ENCODE measurements around the gene EGLN1. TPM values are rescaled to one million over a fixed set of nuclear protein-coding genes. Genes with fewer than 3 reads are reported as not detected.

Gene EGLN1
- total and polyA plus RNA-seq, 2 experiments from 2014 or later = 1.9 to 6.0 TPM

- no peak for TF ChIP-seq CTCF (conservative IDR thresholded peaks at IDR 0.05; ENCODE audit: low read depth in 2 of 2)
- no peak for TF ChIP-seq ZNF331 (CRISPR knock-in tag; IDR thresholded peaks at IDR 0.05; ENCODE audit: low read depth)
- TF ChIP-seq JUNB (IDR thresholded peaks at IDR 0.05; ENCODE audit: unreplicated experiment) = no peak
- peak; percentile 43 for TF ChIP-seq EZH2 (IDR thresholded peaks at IDR 0.05; ENCODE audit: low read depth, unreplicated experiment)
- no peak for TF ChIP-seq ZNF114 (CRISPR knock-in tag; IDR thresholded peaks at IDR 0.05)
- no peak for TF ChIP-seq REST (IDR thresholded peaks at IDR 0.05; ENCODE audit: unreplicated experiment)
- TF ChIP-seq EZH2phosphoT487 (IDR thresholded peaks at IDR 0.05; ENCODE audit: unreplicated experiment) = peak; percentile 74
Observed at GRCh38 chr1:231420959-231421545, 1.0 kb downstream of the EGLN1 start (continued).

GRCh38 chr1:231420299-231420958, 1.7 kb downstream of the EGLN1 start:
- Mint-ChIP-seq H3K9me3 (no peaks in the 10 kb centered on the region), H3K4me3 (peak overlapping the region; percentile 94), H3K4me1 (peaks cover 22% of the 10 kb centered on the region), H3K27me3 (ENCODE audit: insufficient read depth, low read depth, poor library complexity) (peaks cover 31% of the 10 kb centered on the region), H3K27ac (no peak overlapping the region), H3K36me3 (ENCODE audit: low read depth) (no peaks in the 10 kb centered on the region; the same call in 2 of the 3 replicates)
- peak; percentile 22 for DNase-seq (ENCODE audit: low spot score)
- peaks cover 36% of the 10 kb centered on the region for H4K20me1 ChIP-seq (replicated peaks; ENCODE audit: insufficient read depth)
- H3K9me2 ChIP-seq (ENCODE audit: insufficient read depth) = no peaks in the 10 kb centered on the region
- H3K36me3 ChIP-seq (ENCODE audit: insufficient read depth) = no peaks in the 10 kb centered on the region
- peaks cover 23% of the 10 kb centered on the region for H3K4me1 ChIP-seq (ENCODE audit: insufficient read depth)
- peak overlapping the region; percentile 44; the same call in 1 of the 2 replicates for H2AFZ ChIP-seq
- H3K4me3 ChIP-seq = peak overlapping the region; percentile 79
- peaks cover 11% of the 10 kb centered on the region; the same call in 1 of the 2 replicates for H3F3A ChIP-seq (replicated peaks; ENCODE audit: low read depth)
- H3K27me3 ChIP-seq (ENCODE audit: insufficient read depth) = peaks cover 79% of the 10 kb centered on the region
- ATAC-seq = no peak; the same call in 2 of the 3 replicates
- no peak overlapping the region for H3K27ac ChIP-seq (ENCODE audit: low read depth)
- peak overlapping the region; percentile 79 for H3K4me2 ChIP-seq
- peaks cover 6% of the 10 kb centered on the region for H3K79me2 ChIP-seq (replicated peaks; ENCODE audit: insufficient read depth)
- no peak for TF ChIP-seq POLR2AphosphoS5 (IDR thresholded peaks at IDR 0.05; ENCODE audit: low read depth)
- no peak for TF ChIP-seq CREB1 (CRISPR knock-in tag; IDR thresholded peaks at IDR 0.05; ENCODE audit: low read depth)
- TF ChIP-seq ZNF462 (CRISPR knock-in tag; IDR thresholded peaks at IDR 0.05) = no peak
- TF ChIP-seq ZNF114 (CRISPR knock-in tag; IDR thresholded peaks at IDR 0.05) = no peak
- no peak for TF ChIP-seq STAT1 (IDR thresholded peaks at IDR 0.05; ENCODE audit: unreplicated experiment)
